HG03159 (cell line): ENCODE results near the gene GREB1.

Experiments
- ATAC-seq: cut with Tn5 transposase; IDR thresholded peaks from one replicate; pipeline ENCODE4 v1.9.1; 2021; ENCODE audit warnings: mild to moderate bottlenecking, moderate library complexity; ENCODE audit not compliant: unreplicated experiment

Gene GREB1

DNA sequence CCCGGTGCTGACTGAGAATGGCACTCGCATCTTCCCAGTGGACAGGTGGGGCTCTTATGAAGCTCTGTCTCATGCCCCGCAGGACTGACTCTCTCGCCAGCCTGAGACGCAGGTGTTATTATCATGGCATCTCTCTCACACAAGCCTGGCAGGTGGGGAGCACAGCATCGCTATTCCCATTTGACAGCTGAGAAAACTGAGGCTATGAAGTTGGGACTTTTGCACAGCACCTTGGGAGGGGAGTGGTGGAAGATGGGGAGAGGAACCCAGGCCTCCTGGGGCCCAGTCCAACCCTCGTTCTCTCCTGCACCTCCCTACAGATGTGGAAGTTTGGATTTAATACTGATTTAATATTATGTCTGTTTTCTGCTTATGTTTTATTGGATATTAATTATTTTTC, 145.2 kb downstream of the GREB1 start:
- no peak for ATAC-seq

DNA sequence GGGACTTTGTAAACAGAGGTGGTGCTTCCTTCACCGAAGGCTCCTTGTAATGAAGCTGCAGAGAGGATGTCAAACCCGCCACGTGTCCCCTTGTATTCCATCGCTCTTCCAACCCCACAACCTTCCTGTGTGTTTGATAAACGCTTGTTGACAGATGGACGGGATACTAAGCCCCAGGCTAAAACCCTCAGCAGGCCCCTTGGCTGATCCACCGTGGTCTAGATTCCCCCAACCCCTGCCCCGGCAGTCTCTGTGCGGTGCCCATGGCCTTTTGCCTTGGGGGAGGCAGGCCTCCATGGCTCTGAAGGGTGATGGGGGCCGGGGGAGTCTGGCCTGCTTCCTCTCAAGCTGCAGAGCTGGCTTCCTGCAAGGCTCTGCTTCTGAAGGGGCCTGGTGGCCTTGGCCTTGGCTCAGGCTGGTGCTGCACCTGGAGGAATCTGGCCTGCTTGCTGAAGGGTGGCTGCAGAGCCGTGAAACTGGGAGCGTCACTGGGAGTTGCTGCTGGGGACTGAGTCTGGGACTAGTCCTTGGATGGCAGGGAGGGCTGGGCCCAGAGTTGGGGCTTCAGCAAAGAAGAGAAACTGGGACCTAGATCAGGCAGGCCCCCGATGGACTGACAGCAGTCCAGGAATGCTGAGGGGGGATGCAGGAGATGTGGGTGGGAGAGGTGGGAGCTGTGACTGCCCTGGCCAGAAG, 145.8 kb downstream of the GREB1 start:
- ATAC-seq: no peak

- no peak for ATAC-seq
Observed at GRCh38 chr2:11680182-11680900, 146.5 kb downstream of the GREB1 start.

- ATAC-seq: no peak
Observed at GRCh38 chr2:11680901-11681721, 147.3 kb downstream of the GREB1 start.

GRCh38 chr2:11681722-11682589, 148.1 kb downstream of the GREB1 start:
- ATAC-seq: peak; percentile 50

DNA sequence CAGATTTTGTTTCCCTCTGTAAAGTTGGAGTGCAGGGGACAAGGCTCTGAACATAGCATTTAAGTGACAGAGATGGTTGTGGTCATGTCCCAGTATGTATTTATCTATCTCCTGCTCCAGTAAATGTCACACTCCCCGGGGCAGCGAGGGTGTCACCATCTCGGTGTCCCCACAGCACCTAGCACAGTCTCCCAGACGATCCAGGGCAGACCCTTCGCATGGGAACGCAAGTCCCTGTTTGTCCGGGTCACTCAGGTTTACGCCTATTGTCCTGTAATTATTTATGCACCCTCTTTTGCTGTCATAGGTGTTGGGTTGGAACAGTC, 148.7 kb downstream of the GREB1 start:
- no peak for ATAC-seq

DNA sequence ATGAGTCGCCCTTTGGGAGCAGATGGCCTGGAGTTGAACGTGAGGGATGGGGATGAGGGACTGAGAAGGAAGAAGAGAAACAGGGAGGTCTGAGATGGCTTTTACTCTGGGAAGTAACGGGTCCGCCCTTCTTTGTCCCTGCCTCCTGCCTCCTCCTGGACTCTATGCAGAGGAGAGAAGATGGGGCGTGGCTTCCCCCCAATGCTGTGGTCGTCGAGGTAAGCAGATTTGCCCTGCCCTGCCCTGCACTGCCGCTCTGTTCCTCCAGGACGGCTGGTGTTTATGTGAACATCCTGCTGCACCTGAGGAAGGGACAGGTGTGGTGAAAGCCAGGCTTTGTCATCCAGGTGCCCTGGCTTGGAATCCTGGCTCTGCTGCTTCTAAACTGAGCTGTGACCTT, 149.6 kb downstream of the GREB1 start:
- no peak for ATAC-seq

DNA sequence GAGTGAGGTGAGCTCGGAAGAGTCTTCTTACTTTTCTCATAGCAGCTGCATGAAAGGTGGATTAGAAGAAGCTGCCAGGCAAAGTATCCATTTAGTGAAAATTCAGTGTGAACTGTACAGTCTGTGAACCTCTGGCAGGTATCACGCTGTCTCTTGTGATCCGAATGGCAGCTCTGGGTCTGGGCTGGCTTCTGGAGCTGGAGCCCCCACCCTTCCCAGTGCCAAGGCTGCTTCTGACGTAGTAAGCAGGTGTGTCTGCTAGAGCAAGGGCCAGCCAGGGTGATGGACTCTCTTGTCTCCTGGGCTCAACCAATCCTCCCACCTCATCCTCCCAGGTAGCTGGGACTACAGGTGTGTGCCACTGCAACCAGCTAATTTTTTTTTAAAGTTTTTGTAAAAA, 150.1 kb downstream of the GREB1 start:
- no peak for ATAC-seq

DNA sequence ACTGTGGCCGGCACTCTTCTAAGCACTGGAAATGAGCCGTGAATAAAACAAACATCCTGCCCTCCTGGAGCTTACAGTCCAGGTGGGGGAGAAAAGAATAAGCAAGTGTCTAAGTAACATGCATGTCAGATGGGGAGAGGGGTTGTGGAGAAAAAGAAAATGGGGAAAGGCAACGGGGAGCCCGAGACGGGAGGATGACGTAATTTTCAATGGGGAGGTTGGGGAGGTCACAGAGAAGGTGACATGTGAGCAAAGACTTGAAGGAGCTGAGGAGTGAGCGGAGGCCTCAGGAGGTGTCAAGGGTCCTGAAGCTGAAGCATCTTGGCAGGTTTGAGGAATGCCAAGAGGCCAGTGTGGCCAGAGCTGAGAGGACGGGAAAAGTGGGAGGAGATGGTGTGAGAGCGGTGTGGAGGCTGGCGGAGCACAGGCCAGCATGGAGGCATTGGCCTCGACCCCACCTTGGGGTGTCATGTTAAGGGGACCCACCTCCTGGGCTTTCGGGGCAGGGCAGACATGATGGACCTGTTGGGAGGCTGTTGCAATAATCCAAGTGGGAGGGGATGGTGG, 151.1 kb downstream of the GREB1 start:
- no peak for ATAC-seq

- no peak for ATAC-seq
Observed at GRCh38 chr2:11685906-11686470, 152.1 kb downstream of the GREB1 start.

DNA sequence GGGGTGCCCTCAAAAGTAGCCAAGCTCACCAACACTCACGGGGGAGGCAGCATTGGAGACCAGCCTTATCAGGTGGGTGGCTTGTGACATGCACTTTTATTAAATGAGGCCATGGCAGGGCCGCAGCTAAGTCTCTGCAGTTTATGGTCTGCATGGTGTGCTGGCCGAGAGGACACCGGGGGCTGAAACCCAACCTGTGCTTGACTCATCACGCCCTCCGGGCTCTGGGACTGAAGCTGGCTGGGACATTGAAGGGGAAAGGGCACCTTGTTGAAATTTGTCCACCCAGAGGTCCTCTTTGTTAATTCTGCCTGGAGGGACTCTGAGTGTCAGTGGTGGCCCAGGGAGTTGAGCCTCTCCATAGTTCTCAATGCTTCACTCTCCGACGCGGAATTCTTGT, 153.9 kb downstream of the GREB1 start:
- no peak for ATAC-seq

DNA sequence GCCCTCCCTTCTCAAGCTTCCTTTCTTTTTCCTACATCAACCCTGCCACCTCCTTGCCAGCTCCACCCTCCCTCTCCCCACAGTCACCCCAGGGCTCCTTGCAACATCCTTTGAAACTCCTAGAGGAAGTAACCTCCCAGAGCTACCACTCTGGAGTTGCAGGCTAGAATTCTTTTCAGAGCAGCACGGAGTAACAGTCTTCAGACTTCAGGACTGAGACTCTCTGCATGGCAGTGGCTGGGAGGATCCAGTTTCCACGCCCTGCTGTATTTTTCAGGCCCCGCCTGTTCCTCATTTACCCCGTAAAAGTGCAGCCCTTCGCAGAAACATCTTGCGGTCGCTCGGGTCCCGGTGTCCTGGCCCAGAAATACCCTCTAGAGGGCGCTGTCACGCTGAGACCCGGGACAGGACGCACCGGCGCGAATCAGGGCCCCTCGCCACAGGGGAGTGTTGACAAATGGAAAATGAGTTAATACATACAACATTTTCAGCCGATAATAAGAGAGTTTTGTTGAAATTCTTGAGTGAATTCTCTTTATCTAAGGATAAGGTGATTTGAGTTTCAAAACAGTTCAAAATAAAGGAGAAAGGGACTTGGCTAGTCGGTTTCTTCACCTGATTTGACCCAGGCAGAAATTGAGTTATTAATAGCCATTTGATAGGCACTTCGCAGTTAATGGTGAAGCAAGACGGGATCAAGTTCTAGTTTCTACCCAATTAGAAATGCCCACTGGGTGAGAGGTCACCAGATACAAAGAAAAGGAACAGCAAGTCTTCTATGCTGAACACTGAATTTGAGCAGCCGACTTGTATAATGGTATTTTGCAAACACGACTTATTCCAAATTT, 154.6 kb downstream of the GREB1 start:
- ATAC-seq: peak; percentile 75

DNA sequence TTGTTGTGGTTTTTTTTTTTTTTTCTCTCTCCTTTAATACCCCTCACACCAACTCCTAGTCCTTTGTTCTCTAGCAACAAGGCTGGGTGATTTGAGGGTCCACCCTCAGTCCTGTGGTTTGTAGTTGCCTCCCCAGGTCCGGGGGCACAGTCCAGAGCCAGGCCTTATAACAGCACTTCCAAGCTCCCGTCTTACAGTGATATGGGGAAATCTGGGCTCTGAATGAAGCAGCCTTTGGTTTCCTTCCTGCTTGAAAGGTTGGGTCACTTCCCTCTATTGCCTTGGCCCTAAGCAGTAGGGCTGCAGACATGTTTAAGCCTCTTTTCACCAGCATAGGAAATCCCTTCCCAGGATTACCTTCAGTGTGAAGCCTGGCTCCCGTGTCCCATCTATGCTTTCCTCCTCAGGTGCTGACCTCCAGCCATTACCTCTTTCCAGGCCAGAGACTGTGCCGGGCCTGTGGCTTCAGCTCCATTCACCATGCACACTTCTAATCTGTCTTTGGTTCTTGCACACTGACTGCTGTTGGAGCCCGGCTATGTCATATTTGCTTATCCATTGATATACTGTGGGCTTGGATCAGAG, 157.3 kb downstream of the GREB1 start:
- ATAC-seq: no peak
